Activated naive CD8-positive, alpha-beta T cell (primary cell): ENCODE data around the gene SERPINA12.
"Not testable (repeated sequence)": the region's sequence is repeated elsewhere in the genome, so short reads cannot be mapped to it uniquely, and the experiment has no call there.

Experiments
- H3K27ac Mint-ChIP-seq: one replicate; pipeline ENCODE4 v1.8.0; 2021; ENCODE audit warnings: mixed read lengths
- H3K27me3 Mint-ChIP-seq: one replicate; pipeline ENCODE4 v1.8.0; 2021; ENCODE audit warnings: mixed read lengths
- H3K36me3 Mint-ChIP-seq: one replicate; pipeline ENCODE4 v1.8.0; 2021; ENCODE audit warnings: mixed read lengths
- H3K4me1 Mint-ChIP-seq: one replicate; pipeline ENCODE4 v1.8.0; 2021; ENCODE audit warnings: low read depth, mixed read lengths
- H3K4me3 Mint-ChIP-seq: one replicate; pipeline ENCODE4 v1.8.0; 2021; ENCODE audit warnings: mild to moderate bottlenecking, mixed read lengths
- H3K9me3 Mint-ChIP-seq: one replicate; pipeline ENCODE4 v1.8.0; 2021; ENCODE audit warnings: low read depth, mixed read lengths

The SERPINA12 gene

DNA sequence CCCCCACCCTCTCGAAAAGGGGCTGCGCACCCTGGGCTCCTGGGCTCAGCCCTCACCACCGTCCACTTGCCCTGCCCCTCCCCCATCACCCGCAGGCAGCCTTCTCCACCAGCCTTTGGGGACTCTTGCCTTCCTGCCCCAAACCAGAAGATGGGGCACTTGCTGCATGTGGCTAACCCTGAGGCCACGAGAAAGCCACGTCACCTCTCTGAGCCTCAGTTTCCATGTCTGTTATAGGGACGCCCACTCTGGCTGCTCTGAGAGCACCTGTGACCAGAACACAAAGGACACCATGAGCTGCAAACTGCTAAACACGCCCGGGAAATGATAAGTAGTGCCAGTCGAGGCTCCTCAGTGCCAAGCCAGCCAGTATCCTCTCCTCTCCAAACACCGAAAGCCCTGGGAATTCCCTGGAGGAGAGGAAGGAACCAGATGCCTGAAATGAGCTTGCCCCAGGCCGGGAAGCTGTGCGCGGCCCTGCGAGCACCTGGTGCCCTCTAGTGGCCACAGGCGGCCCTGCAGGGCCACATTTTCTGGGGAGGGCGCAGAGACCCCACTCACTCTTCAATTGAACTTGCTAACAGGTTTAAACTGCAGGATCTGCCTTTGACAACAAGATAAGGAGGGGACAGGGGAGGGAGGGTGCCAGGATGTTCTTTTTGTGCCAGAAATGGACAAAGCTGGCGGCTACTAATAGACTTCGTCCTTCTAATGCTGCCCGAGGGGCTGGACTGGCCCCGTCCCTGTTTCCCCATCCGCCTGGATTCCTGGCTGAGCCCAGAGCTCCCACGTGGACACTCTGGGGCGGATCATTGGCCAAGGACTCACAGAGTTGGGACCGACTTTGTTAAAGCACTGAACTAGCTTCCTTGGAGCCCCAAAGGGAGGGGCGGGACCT lies 23.1 kb downstream of the SERPINA12 start:
- Mint-ChIP-seq H3K27ac (no peak overlapping the region), H3K4me3 (no peak overlapping the region), H3K36me3 (no peaks in the 10 kb centered on the region), H3K27me3 (peaks cover 14% of the 10 kb centered on the region), H3K9me3 (no peaks in the 10 kb centered on the region), H3K4me1 (peaks cover 4% of the 10 kb centered on the region)

DNA sequence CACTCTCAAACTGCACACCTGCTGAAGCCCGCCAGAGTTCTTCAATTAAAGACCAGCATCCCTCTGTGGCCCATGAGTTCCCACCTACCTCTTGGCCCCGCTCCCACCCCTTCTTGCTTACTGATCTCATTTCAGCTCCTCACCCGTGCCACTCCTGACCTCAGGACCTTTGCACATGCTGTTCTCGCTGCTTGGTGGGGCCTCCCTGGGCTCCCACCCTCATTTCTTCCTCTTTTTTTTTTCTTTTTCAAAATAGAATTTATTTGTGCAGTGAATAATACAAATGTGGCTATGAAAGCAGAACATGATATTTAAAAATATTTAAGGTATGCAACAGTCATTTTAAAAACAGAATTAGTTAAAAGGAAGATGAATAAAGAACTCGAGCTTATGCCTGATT lies 24.8 kb downstream of the SERPINA12 start:
- H3K36me3 Mint-ChIP-seq, result no peaks in the 10 kb centered on the region
- H3K27ac Mint-ChIP-seq, result no peak overlapping the region
- H3K27me3 Mint-ChIP-seq, result peaks cover 17% of the 10 kb centered on the region
- H3K4me1 Mint-ChIP-seq, result peaks cover 4% of the 10 kb centered on the region
- no peaks in the 10 kb centered on the region for H3K9me3 Mint-ChIP-seq
- H3K4me3 Mint-ChIP-seq, result no peak overlapping the region

DNA sequence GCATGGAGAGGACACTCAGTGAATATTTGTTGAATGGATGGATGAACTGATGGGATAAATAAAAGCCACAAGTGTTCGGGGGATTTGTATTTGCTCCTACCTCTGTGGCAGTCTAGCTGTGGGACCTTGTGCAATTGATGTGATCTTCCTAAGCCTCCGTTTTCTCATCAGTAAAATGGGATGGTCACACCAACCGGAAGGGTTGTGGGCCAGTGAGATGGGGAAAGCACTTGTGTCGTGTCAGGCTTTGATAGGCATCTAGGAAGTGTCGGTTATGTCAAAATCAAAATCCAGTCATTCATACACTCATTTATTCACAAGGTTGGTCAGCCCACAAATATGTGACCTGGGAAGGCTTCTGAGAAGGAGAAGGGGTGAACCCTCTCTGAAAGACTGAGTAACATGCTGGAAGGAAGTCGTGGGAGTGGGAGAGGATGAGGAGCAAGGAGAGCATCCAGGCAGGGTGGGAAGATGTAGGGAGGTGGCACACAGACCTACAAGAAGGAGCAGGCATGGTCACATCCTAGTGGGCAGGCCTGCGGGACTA lies 25.5 kb downstream of the SERPINA12 start:
- no peak overlapping the region for H3K27ac Mint-ChIP-seq
- H3K27me3 Mint-ChIP-seq, result peaks cover 17% of the 10 kb centered on the region
- peaks cover 2% of the 10 kb centered on the region for H3K9me3 Mint-ChIP-seq
- peaks cover 4% of the 10 kb centered on the region for H3K4me1 Mint-ChIP-seq
- no peaks in the 10 kb centered on the region for H3K36me3 Mint-ChIP-seq
- H3K4me3 Mint-ChIP-seq, result no peak overlapping the region

DNA sequence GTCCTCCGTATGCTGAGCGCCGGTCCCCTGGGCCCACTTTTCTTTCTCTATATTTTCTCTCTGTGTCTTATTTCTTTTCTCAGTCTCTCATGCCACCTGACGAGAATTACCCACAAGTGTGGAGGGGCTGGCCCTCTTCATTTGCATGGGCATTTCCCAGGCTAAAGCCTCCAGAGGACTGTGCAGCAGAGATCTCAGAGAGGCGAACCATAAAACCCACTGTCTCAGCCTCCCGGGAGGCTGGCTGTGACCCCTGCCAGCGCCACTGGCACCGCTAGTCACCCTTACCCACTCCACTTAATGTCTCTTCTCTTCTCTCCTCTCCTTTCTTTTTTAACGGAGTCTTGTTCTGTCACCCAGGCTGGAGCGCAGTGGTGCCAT lies 26.2 kb downstream of the SERPINA12 start:
- H3K9me3 Mint-ChIP-seq, result peaks cover 6% of the 10 kb centered on the region
- H3K4me3 Mint-ChIP-seq, result no peak overlapping the region
- no peak overlapping the region for H3K27ac Mint-ChIP-seq
- H3K4me1 Mint-ChIP-seq, result peaks cover 4% of the 10 kb centered on the region
- no peaks in the 10 kb centered on the region for H3K36me3 Mint-ChIP-seq
- peaks cover 17% of the 10 kb centered on the region for H3K27me3 Mint-ChIP-seq

DNA sequence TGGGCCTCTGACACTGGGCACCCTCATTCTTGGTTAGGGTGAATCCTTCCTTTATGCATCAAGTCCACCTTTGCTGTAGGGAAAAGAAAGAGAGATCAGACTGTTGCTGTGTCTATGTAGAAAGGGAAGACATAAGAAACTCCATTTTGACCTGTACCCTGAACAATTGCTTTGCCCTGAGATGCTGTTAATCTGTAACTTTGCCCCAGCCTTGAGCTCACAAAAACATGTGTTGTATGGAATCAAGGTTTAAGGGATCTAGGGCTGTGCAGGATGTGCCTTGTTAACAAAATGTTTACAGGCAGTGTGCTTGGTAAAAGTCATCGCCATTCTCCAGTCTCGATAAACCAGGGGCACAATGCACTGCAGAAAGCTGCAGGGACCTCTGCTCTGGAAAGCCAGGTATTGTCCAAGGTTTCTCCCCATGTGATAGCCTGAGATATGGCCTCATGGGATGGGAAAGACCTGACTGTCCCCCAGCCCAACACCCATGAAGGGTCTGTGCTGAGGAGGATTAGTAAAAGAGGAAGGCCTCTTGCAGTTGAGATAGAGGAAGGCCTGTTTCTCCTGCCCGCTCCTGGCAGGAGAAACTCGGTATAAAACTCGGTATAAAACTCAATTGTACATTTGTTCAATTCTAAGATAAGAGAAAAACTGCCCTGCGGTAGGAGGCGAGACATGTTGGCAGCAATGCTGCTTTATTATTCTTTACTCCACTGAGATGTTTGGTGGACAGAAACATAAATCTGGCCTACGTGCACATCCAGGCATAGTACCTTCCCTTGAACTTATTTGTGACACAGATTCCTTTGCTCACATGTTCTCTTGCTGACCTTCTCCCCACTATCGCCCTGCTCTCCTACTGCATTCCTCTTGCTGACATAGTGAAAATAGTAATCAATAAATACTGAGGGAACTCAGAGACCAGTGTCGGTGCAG lies 26.9 kb downstream of the SERPINA12 start:
- H3K9me3 Mint-ChIP-seq, H3K4me1 Mint-ChIP-seq, H3K36me3 Mint-ChIP-seq, H3K4me3 Mint-ChIP-seq, H3K27ac Mint-ChIP-seq: not testable (repeated sequence)
- H3K27me3 Mint-ChIP-seq, result peaks cover 16% of the 10 kb centered on the region

DNA sequence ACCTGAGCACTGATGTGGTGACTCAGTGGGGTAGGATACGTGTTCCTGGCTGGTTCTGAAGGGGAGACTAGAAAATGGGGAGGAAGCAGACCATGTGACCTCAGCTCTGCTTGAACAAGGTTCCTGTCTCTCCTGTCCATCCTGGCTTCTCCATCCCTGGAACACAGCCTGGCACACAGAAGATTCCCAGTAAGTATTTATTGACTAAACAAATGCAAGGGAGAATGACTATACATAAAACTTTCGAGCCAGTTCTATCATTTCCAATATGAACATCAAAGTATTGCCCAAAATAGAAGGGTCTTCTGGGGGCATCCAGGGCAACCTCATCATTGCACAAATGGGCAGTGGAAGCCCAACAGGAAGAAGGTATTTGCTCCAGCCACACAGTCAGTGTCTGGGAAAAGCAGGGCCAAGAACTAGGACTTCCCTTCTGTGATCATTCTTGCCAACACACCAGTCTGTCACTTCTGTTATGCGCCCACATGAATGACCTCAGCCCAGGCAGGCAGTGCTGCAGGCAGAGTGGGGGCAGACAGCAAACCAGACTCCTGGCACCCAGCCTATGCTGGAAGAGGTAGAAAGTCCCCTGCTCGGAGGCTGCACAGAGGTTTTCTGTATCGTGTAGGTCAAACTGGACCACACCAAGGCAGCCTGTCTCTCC lies 27.7 kb downstream of the SERPINA12 start:
- Mint-ChIP-seq H3K36me3 (no peaks in the 10 kb centered on the region), H3K4me1 (peaks cover 4% of the 10 kb centered on the region), H3K27me3 (peaks cover 12% of the 10 kb centered on the region), H3K27ac (no peak overlapping the region), H3K9me3 (peaks cover 6% of the 10 kb centered on the region), H3K4me3 (no peak overlapping the region)

DNA sequence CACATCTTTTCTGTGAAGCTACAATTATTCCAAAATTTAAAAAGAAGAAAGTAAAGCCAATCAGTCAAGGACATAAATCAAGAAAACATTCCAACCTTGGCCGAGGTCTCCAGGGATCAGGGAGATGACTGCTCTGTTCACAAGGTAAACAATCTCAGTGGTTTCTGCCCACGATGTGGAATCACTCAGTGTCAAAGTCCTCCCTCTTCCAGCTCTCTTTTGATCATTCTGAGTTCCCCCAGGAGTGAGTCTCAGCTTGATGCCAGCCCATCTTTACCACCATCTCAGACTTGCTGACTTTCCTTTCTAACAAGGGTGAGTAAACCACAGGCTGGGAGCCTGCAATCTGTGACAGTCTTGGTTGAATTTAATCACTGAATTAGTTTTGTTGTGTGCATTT lies 28.5 kb downstream of the SERPINA12 start:
- H3K9me3 Mint-ChIP-seq, result peaks cover 6% of the 10 kb centered on the region
- H3K36me3 Mint-ChIP-seq, result no peaks in the 10 kb centered on the region
- H3K4me3 Mint-ChIP-seq, result no peak overlapping the region
- peaks cover 7% of the 10 kb centered on the region for H3K27me3 Mint-ChIP-seq
- H3K4me1 Mint-ChIP-seq, result no peaks in the 10 kb centered on the region
- no peak overlapping the region for H3K27ac Mint-ChIP-seq

DNA sequence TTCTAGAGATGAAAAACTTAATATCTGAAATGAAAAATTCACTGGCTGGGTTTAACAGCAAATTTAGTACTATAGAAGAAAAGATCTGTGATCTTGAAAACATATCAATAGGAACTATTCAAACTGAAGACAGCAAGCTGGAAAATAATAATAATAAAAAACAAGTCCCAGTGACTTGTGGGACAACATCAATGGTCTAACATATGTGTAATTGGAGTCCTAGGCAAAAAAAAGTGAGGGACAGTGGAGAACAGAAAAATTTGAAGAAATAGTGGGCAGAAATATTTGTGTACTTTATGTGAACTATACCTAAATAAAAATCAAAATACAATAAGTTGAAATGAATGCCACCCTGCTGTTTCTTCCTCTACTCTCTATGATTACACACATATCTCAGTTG lies 30.8 kb downstream of the SERPINA12 start:
- Mint-ChIP-seq H3K27me3 (peaks cover 5% of the 10 kb centered on the region), H3K36me3 (no peaks in the 10 kb centered on the region), H3K4me1 (no peaks in the 10 kb centered on the region), H3K9me3 (peaks cover 6% of the 10 kb centered on the region), H3K27ac (no peak overlapping the region), H3K4me3 (no peak overlapping the region)

DNA sequence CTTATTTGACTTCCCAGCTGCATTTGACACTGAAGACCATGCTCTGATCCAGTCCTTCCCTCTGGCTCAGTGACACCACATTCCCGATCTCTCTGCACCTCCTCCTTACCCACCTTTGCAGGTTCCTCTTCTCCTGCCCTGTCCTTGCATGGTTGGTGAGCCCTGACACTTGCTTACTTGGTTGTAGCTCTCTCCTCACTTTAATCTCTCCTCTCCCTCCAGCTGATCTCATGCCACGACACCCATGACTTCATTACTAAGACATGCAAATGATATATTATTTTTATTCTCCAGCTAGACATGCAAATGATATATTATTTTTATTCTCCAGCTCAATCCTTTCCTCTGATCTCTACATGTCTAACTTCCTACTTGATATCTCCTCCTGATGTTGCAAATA lies 33.2 kb downstream of the SERPINA12 start, which contains the start of gene SERPINA9:
Gene SERPINA9 (minus strand): TSS at position 175 of the 400 bp plus-strand sequence. CDS start 6,357 bp downstream, outside the sequence.
- H3K4me1 Mint-ChIP-seq, result no peaks in the 10 kb centered on the region
- H3K9me3 Mint-ChIP-seq, result peaks cover 6% of the 10 kb centered on the region
- no peaks in the 10 kb centered on the region for H3K36me3 Mint-ChIP-seq
- no peak within 1 kb of the TSS for H3K27ac Mint-ChIP-seq
- no peak within 1 kb of the TSS for H3K4me3 Mint-ChIP-seq
- H3K27me3 Mint-ChIP-seq, result peaks cover 12% of the 10 kb centered on the region

DNA sequence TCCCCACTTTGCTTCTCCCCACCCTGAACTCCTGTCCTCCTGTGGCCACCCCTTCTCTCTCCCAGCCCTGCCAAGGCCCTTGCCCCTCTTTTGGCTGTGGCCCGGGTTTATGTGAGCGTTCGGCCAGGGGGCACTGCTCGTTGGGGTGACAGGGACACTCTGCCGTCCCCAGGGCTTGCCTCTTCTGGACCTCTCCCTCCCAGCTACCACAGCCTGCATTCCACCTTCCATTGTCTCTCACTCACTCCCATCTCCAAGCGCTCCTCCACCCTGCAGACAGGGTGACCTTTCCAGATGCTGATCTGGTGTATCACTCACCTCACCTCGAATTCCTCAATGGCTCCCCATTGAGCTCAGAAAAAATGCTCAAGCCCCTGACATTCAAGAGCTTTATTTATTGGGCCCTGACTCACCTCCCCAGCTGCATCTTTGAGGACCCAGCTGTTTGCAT lies 34.7 kb downstream of the SERPINA12 start:
- Mint-ChIP-seq H3K4me3 (no peak overlapping the region), H3K4me1 (no peaks in the 10 kb centered on the region), H3K9me3 (peaks cover 6% of the 10 kb centered on the region), H3K27ac (no peak overlapping the region), H3K27me3 (peaks cover 10% of the 10 kb centered on the region), H3K36me3 (no peaks in the 10 kb centered on the region)

DNA sequence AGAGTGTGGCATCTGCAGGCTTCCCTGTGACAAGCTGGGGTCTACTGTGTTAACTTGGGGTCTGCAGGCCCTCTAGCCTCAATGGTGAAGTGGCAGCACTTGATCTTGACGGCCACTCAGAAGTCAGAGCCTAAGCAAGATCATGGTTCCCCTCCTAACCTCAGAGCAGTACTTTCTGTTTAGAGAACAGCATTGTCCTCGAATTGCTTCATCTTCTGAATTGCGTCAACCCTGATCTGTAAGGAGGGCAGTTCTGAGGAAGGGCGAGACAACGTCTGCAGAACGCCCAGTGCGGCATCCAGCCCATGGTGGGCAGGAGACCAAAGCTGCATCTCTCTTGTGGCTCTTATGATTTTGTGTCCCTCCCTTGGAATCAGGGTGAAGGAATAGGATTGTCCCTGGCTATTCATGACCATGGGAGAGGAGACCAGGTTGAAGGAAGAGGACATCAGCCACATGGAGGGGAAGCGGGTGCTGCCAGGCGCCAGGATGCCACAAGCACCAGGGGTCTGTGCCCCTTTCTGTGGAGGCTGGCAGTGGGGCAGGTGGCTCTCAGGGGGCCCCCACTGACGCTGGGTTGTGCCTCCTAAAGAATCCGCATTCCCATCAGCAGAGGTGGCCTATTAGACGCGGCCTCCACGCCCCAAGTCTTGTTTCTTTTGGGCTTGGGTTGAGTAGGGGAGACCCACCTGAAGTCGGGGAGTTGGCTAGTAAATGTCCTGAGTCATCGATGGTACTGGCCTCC lies 35.4 kb downstream of the SERPINA12 start:
- H3K27ac Mint-ChIP-seq, result no peak overlapping the region
- H3K4me3 Mint-ChIP-seq, result no peak overlapping the region
- H3K27me3 Mint-ChIP-seq, result peaks cover 10% of the 10 kb centered on the region
- no peaks in the 10 kb centered on the region for H3K36me3 Mint-ChIP-seq
- H3K4me1 Mint-ChIP-seq, result no peaks in the 10 kb centered on the region
- peaks cover 4% of the 10 kb centered on the region for H3K9me3 Mint-ChIP-seq

DNA sequence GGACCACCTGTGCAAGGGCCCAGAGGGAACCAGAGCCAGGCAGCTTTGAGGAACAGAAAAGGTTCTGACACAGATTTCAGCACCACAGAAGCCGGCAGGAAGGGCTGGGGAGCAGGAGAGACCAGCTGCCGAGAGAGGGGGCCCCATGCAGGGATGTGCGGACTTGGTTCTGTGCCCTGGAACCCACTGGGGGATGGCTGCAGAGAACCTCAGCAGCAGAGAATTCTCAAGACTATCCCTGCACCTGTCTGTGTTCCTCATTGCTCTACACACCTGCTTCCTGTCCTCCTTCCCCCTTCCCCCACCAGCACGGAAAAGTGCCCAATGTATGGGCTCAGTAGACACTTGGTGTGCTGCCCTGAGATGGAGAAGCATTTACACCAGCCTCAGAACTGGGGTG lies 36.4 kb downstream of the SERPINA12 start:
- H3K4me1 Mint-ChIP-seq, result no peaks in the 10 kb centered on the region
- no peaks in the 10 kb centered on the region for H3K9me3 Mint-ChIP-seq
- no peak overlapping the region for H3K4me3 Mint-ChIP-seq
- no peaks in the 10 kb centered on the region for H3K36me3 Mint-ChIP-seq
- H3K27ac Mint-ChIP-seq, result no peak overlapping the region
- H3K27me3 Mint-ChIP-seq, result peaks cover 13% of the 10 kb centered on the region

DNA sequence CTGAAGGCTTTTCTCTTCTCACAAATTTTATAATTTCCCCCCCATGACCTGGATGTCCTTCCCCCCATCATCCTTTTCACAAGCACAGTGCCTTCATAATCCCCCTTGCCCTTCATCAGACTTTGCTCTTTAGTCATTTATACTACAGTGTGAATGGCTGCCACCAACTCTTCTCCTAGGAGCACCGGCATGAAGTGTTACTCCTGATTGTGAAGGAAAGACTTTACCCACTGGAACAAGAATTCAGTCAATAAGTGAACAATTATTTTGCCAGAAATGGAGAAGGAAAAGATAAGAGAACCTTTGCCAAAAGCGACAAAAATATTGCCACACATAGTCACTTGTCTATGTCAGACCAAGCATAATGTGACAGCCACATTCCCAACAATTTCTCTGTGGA lies 38.2 kb downstream of the SERPINA12 start:
- Mint-ChIP-seq H3K4me3 (no peak overlapping the region), H3K4me1 (no peaks in the 10 kb centered on the region), H3K27ac (no peak overlapping the region), H3K9me3 (peaks cover 4% of the 10 kb centered on the region), H3K36me3 (no peaks in the 10 kb centered on the region), H3K27me3 (peaks cover 17% of the 10 kb centered on the region)

DNA sequence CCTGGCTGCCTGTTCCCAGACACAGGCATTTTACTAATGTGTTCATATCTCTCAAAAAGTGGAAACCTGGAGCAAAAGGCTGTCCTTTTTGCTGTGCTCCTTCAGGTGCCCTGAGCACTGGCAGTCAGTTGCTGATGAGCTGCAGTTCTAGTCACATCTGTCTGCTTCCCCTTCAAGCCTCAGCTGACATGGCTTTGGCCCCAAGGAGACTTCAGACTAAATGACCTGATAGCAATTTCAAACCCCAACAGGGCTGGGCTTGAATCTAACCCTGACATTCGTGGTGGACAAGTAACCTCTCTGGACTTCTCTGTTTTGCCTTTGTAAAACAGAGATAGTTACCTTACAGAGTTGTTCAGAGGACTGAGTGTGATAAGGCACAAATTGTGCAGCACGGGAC lies 39.0 kb downstream of the SERPINA12 start:
- H3K27ac Mint-ChIP-seq, result no peak overlapping the region
- peaks cover 8% of the 10 kb centered on the region for H3K9me3 Mint-ChIP-seq
- no peaks in the 10 kb centered on the region for H3K36me3 Mint-ChIP-seq
- peaks cover 17% of the 10 kb centered on the region for H3K27me3 Mint-ChIP-seq
- H3K4me3 Mint-ChIP-seq, result no peak overlapping the region
- no peaks in the 10 kb centered on the region for H3K4me1 Mint-ChIP-seq
